Germinal center (tissue), 1 donor: ENCODE measurements around the gene FCN1.

Experiments
- DNase-seq: peaks from one replicate; pipeline ENCODE4 v3.0.0; 2012; ENCODE audit warnings: mixed read lengths, low spot score

The FCN1 gene

GRCh38 chr9:134937164-134937555 is 19.4 kb upstream of the FCN1 start:
- DNase-seq = peak; percentile 51

DNA sequence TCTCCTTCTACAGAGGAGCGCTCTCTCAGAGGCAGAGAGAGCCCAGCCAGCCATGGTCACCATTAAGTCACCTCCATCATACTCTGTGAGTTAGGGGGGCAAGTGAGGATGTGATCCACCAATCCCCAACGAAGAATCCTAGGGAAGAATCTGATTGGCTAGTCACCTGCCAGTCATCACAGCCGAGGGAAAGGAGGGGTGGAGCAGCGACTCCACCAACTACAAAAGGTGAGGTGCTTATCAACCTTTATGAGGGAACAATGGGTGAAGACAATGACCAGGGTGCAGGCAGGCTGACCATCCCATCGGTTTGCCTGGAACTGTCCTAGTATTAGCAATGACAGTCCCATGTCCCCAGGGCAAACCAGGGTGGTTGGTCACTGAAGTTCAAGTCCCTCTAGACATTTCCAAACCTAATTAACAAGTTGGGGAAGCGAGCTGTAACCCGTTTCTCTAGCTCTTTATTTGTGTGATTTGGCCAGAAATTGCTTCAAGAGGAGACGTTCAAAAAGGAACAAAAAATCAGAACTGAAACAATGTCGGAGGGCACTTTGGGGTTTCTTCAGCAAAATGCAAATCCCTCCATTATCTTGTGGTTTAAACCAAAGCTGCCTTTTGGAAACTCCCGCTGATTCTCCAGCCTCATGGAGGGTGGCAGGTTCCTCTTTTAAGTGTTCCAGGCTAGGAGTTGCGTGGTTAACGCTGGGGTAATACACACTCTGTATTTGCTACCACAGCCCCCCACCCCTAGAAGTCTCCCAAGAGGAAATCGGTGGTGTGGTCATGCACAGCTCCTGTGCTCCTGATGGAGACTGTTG is 18.8 kb upstream of the FCN1 start:
- peak; percentile 83 for DNase-seq

DNA sequence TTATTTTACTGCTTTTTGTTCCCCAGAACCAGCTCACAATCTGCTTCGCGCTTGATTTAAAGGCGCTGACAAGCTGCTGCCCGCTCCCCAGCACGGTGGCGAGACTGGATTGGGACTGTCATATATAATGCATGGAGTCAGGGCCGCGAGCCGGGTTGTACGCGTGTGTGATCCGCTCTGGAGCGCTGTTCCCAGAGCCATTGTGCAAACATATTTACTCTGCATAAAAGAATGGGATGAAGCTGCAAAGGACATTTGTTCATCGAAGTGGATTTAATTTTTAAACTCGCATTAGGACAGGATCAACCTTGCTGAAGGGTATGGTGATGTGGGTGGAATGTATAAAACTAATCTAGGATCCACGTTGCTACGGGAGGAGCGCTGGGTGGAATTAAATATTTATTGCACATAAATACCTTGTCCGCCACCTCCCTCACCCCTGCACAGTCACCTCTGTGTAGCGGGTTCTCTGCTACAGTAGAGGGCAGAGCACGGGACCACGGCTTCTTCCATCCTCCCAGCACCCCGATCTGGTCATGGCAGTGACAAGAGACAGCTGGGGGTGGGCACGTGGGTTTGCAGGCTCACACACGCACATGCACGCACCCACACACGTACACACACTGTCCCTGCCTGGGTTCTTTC is 18.1 kb upstream of the FCN1 start:
- no peak for DNase-seq

- DNase-seq = no peak
Measured at GRCh38 chr9:134935056-134935640, 17.4 kb upstream of the FCN1 start.

- no peak for DNase-seq
Measured at GRCh38 chr9:134933076-134933659, 15.5 kb upstream of the FCN1 start.

- no peak for DNase-seq
Measured at GRCh38 chr9:134932606-134933005, 14.9 kb upstream of the FCN1 start.

GRCh38 chr9:134932171-134932570 is 14.5 kb upstream of the FCN1 start:
- no peak for DNase-seq

- peak; percentile 93 for DNase-seq
Measured at GRCh38 chr9:134930398-134930797, 12.7 kb upstream of the FCN1 start.

DNA sequence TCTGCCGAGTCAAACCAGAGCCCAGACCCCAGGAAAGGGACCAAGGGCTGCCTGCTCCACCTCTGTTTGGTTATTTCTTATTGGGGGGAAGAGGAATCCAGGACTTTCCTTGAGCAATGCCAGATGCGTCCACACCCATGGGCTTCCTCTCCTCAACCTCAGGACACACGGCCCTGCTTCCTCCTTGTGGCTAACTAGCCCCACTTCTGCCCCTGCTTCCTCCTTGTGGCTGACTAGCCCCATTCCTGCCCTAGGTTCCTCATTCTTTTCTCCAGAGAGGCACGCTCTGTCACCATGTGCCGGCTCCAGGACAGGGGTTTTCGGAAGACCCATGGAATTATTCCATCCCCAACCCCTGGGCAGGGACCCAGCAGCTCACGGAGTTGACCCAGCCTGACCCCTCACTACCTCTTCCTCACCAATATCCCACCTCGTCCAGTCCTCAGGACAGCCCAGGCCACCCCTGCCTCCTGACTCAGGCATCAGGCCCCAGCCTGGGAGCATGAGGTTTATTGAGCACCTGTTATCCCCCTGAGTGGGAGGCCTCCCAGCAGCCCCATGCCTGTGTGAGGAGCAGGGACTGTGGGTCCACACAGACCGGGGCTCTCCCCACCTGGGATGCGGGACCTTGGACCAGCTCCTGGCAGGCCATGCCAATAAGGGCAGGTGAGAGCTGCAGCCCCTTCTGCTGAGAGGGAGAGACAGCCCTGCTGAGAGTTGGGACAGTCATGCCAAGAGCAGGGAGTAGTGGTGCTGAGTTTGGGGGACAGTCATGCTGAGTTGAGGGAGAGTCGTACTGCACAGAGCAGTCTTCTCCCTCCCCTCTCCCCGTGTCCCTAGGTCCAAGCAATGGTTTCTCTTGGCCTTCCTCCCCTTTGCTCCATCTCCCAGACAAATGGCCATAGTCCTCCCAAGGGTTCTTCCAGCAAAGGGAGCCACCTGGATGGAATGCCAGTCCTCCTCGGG is 11.8 kb upstream of the FCN1 start:
- peak; percentile 74 for DNase-seq

DNA sequence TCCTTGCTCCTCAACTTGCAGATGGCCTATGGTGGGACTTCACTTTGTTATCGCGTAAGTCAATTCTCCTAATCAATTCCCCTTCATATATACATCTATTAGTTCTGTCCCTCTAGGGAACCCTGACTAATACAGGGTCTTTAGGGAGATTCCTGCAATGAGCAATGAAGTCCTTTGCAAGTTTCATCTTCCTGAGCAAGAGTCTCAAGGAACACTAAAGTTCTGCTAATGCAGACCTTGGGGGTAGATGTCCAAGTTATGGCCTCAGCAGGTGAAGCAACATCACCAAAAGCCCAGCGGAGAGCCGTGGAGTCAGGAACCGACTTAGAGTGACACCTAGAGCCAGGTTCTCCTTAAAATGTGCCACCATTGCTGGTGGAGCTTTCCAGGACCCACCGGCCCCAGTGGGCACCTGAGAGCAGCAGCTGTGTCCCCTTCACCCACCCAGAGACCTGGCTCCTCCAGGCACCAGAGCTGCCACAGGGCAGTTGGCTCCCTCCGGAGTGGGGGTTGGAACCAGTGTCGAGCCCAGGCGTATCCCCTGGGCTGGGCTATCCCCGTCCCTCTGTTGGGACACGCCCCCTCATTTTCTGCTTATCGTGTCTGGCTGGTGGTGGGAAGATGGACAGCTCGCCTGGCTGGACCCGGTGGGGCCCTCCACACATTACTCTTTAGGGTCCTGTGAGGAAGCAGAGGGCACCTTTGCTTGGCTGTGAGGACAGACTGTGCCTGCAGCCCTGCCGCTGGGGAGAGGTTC is 10.9 kb upstream of the FCN1 start:
- DNase-seq = no peak

DNA sequence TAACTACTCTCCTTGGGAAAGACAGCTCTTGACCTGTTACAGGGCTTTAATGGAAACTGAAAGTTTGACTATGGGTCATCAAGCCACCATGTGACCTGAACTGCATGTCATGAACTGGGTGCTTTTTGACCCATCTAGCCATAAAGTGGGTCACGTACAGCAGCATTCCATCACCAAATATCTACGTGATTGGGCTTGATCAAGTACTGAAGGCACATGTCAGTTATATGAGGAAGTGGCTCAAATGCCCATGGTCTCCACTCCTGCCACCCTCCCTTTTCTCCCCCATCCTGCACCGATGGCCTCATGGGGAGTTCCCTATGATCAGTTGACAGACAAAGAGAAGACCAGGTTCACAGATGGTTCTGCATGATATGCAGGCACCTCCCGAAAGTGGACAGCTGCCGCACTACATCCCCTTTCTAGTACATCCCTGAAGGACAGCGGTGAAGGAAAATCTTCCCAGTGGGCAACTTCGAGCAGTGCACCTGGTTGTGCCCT is 7.3 kb upstream of the FCN1 start:
- no peak for DNase-seq

DNA sequence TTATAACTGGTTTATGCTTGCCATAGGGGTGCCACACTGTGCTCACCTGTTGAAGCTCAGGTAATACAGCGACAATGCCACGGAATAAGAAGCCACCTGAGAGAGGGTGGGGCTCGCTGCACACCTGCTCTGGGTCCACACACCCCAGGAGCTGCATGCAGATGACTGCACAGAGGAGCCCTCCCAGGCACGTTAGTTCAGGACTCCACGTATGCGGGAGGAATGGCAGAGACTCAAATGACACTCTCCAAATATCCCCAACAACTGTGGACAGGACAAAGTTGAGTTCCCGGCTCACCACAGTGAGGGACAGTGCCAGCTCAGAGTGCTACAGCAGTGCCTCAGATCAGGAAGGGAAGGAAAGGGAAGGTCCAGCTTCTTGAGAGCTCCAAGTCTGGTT is 5.8 kb upstream of the FCN1 start:
- DNase-seq = no peak

DNA sequence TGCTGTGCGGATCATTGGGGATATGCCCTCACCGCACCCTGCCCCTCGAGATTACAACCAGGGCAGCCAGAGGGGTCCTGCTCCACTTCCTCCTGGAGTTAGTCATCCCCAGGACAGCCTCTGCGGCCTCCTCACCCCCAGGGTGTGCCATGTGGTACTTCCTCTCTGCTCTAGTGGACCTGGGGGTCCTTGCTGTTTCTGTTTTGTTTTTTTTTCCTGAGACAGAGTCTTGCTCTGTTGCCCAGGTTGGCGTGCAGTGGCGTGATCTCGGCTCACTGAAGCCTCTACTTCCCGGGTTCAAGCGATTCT is 5.2 kb upstream of the FCN1 start:
- no peak for DNase-seq

DNA sequence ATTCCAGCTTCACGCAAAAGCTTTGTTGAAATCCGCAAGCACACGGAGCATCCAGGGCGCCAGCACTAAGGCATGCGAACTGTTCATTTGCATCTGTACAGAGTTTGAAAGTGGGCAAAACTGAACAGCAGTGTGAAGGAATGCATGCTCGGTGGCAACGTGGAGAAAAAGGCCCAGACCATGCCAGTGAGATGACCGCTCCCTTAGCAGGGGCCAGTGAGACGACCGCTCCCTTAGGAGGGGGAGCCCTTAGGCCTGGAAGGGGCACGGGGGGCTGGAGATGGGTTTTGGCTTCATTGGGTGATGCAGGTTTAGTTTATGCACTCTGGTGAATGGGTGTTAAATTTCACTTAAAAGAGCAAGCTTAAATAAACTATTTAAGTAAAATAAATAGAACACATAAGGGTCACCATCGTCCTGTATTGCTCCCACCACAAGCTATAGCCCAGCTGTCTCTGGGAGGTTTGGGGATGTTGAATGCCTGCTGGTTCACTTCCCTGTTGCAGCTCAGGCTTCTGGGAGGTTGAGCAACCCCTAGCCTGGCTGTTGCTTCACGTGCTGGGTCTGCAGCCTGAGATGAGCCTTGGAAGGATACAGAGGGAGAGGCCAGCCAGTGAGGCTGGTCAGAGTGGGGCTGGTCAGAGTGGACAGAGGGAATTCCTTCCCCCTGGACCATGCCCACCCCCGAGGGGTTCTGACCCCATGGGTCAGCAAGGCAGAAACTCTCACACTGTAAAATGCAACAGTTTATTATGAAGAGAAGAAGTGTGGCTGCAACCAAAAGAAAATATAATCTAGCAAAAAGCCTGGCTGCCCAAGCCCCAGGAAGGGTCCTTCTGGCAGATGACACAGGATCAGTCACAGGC is 4.6 kb upstream of the FCN1 start:
- DNase-seq = no peak

- no peak for DNase-seq
Measured at GRCh38 chr9:134919303-134919702, 1.6 kb upstream of the FCN1 start.

DNA sequence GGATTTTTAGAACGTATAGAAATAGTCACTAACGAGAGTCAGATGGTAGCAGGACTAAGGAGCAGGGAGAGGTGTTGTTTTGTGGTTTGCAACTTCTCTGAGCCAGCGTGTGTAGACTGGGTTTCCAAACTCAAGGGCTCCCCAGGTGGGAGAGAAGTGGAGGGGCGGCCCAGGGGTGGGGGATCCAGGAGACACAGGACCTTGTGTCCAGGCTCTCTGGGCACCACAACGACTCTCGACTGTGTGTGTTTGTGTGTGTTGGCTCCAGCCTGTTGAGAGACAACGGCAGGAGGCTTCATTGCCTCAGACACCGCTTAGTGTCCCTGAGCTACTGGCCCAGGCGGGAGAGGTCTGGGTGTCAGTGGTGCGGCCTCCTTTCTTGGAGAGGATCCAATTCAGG is 934 bp upstream of the FCN1 start:
- no peak for DNase-seq

GRCh38 chr9:134916161-134916665 is 1.5 kb downstream of the FCN1 start:
- DNase-seq = no peak

GRCh38 chr9:134915046-134915985 is 2.4 kb downstream of the FCN1 start:
- no peak for DNase-seq

GRCh38 chr9:134914501-134914834 is 3.2 kb downstream of the FCN1 start:
- DNase-seq = no peak
